ENCODE data around the gene RASGRP4. TPM values are rescaled to one million over a fixed set of nuclear protein-coding genes. Genes with fewer than 3 reads are reported as not detected.
A peak's percentile ranks its signal among the peaks of the same experiment; 100 is the strongest.
"Not testable (repeated sequence)": the region's sequence is repeated elsewhere in the genome, so short reads cannot be mapped to it uniquely, and the experiment has no call there.

The RASGRP4 gene
- total RNA-seq, 1 donor from 2014 or later = 1.5 TPM

DNA sequence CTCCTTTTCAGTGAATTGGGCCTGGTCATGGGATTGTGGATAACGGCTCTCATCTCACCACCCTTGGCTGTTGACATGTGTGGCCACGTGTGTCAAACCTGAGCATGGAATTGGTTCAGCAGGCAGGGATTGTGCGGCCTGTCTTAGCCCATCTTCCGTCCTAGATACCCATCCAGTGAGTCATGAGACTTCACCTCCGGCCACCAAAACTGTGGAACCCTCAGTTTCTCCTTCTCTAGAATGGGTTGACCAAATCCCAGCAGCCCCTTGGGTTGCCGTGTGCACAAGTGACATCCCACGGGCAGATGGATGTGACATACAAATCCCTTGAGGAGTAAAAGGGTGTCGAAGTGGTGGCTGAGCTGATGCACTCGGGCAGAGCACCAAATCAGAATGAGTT is 44.9 kb downstream of the RASGRP4 start:
- DNase-seq (ENCODE audit: low spot score) = no peak
- intact Hi-C loops (cut with DNase I) = no loop called here

DNA sequence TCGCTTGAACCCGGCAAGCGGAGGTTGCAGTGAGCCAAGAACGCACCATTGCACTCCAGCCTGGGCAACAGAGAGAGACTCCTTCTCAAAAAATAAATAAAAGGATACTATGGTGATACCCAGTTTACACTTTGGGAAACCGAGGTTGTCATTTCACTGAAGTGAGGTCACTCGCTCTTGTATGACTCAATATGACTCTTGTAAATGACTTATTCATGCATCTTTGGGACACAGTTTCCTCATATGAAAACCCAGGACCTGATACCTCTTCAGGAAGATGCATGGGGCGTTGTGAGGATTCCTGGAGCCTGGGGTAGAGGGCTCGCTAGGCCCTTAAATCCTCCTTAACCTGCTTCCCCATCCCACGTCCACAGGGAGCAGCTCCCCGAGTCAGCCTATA is 47.2 kb downstream of the RASGRP4 start:
- intact Hi-C loops (cut with DNase I) = no loop called here
- DNase-seq (ENCODE audit: low spot score) = no peak

GRCh38 chr19:38377052-38377451 is 49.0 kb downstream of the RASGRP4 start:
- intact Hi-C loops (cut with DNase I) = no loop called here
- no peak for DNase-seq (ENCODE audit: low spot score)

DNA sequence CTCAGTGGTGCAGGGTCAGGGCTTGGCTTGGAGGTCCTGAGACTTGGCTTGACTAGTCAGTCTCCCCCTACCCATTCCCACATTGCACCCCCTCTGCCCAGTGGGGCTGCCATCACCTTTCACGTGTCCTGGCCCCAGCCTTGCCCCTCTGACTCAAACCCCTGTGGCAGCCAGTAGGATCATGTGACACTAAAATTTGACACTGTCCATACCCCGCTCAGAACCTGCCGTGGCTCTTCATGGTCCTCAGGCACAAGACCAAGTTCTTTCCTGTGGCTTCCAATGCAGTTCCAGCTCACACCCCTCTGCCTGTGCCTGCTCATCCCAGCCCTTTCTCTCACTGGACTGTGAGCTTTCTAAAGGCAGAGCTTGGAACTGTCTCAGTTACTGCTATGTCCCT is 49.4 kb downstream of the RASGRP4 start:
- intact Hi-C loops (cut with DNase I) = no loop called here
- no peak for DNase-seq (ENCODE audit: low spot score)

GRCh38 chr19:38375748-38376147 is 50.3 kb downstream of the RASGRP4 start:
- no peak for DNase-seq (ENCODE audit: low spot score)
- intact Hi-C loops (cut with DNase I) = loop anchor here (2.0 kb wide), 1 partner anchor 27 kb away; the partner anchor contains the start of gene FAM98C

GRCh38 chr19:38375098-38375493 is 50.9 kb downstream of the RASGRP4 start:
- no peak for DNase-seq (ENCODE audit: low spot score)
- intact Hi-C loops (cut with DNase I) = loop anchor here (2.0 kb wide), 1 partner anchor 28 kb away; the partner anchor contains the start of gene FAM98C

- DNase-seq (ENCODE audit: low spot score) = peak; percentile 100
- intact Hi-C loops (cut with DNase I) = loop anchor here (1.0 to 2.0 kb wide), 2 partner anchors 28 to 38 kb away; partner anchors contain the start of gene FAM98C
Measured at GRCh38 chr19:38374332-38375097, 51.5 kb downstream of the RASGRP4 start, which contains the start of gene PSMD8. Gene PSMD8, plus strand, starts transcription at chr19:38374571. Its CDS starts 31 bp downstream, at chr19:38374602.

- no peak for DNase-seq (ENCODE audit: low spot score)
- intact Hi-C loops (cut with DNase I) = loop anchor here (1.0 to 2.0 kb wide), 2 partner anchors 29 to 38 kb away; partner anchors contain the start of gene FAM98C
Measured at GRCh38 chr19:38373907-38374331, 52.1 kb downstream of the RASGRP4 start.

DNA sequence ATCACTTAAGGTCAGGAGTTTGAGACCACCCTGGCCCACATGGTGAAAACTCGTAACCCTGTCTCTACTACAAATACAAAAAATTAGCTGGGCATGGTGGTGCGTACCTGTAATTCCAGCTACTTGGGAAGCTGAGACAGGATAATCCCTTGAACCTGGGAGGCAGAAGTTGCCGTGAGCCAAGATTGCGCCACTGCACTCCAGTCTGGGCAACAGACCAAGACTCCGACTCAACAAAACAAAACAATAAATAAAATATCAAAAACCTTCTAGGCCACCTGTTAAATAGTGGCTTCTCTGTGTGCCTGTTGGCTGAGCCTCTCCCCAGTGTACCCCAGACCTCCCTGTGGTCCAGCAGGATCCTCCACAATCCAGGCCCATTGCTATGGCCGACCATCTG is 54.9 kb downstream of the RASGRP4 start:
- DNase-seq (ENCODE audit: low spot score) = no peak
- intact Hi-C loops (cut with DNase I) = no loop called here

DNA sequence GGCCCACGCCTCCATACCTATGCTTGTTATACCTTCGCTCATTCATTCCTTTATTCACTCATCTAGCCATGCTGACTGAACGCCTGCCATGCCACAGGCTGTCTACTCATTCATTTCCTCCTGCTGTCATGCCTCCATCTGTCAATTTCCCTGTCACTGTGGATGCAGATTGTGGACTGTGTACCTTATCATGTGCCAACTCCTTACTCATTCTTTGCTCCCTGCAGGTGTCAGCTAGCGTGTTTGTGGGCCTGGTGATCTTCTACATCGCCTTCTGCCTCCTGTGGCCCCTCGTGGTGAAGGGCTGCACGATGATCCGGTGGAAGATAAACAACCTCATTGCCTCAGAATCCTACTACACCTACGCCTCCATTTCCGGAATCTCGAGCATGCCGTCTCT is 55.7 kb downstream of the RASGRP4 start:
- intact Hi-C loops (cut with DNase I) = no loop called here
- no peak for DNase-seq (ENCODE audit: low spot score)

GRCh38 chr19:38369584-38369983 is 56.4 kb downstream of the RASGRP4 start:
- intact Hi-C loops (cut with DNase I) = no loop called here
- no peak for DNase-seq (ENCODE audit: low spot score)

- intact Hi-C loops (cut with DNase I) = no loop called here
- no peak for DNase-seq (ENCODE audit: low spot score)
Measured at GRCh38 chr19:38367041-38367440, 59.0 kb downstream of the RASGRP4 start.

- intact Hi-C loops (cut with DNase I) = not testable (repeated sequence)
Measured at GRCh38 chr19:38362946-38363688, 62.9 kb downstream of the RASGRP4 start.

DNA sequence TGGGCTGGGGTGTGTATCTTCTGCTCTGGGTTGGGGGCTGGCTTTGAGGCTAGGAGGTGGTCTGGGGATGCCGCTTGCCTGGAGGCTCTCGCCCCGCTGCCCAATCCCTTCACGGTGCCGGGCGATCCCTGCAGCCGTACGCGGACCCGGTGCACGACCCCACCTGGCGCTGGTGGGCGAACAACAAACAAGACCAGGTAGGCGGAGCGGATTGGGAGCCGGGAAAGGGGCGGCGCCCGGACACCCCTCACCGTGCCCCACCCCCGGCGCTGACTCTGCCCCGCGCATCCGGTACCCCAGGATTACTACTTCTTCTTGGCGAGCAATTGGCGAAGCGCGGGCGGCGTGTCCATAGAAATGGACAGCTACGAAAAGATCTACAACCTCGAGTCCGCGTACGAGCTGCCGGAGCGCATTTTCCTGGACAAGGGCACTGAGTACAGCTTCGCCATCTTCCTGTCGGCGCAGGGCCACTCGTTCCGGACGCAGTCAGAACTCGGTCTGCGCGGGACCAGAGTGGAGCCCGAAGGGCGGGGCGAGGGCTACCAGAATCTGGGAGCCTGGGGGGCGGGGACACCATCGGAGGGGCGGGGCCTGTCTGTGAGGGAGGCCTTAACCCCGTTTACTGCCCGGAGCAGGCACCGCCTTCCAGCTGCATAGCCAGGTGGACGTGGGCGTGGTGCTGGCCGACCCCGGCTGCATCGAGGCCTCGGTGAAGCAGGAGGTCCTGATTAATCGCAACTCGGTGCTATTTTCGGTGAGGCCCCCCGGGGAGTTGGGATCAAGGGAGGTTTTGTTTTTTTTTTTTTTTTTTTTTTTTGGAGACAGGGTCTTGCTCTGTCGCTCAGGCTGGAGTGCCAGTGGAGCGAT is 63.7 kb downstream of the RASGRP4 start:
- intact Hi-C loops (cut with DNase I) = no loop called here

More at GRCh38 chr19:38362946-38363688, 62.9 kb downstream of the RASGRP4 start:
- not testable (repeated sequence) for DNase-seq (ENCODE audit: low spot score)

GRCh38 chr19:38361633-38362075 is 64.4 kb downstream of the RASGRP4 start:
- intact Hi-C loops (cut with DNase I) = no loop called here
- DNase-seq (ENCODE audit: low spot score) = peak; percentile 82

More for the DNA sequence above, 63.7 kb downstream of the RASGRP4 start:
- DNase-seq (ENCODE audit: low spot score) = peak; percentile 84

DNA sequence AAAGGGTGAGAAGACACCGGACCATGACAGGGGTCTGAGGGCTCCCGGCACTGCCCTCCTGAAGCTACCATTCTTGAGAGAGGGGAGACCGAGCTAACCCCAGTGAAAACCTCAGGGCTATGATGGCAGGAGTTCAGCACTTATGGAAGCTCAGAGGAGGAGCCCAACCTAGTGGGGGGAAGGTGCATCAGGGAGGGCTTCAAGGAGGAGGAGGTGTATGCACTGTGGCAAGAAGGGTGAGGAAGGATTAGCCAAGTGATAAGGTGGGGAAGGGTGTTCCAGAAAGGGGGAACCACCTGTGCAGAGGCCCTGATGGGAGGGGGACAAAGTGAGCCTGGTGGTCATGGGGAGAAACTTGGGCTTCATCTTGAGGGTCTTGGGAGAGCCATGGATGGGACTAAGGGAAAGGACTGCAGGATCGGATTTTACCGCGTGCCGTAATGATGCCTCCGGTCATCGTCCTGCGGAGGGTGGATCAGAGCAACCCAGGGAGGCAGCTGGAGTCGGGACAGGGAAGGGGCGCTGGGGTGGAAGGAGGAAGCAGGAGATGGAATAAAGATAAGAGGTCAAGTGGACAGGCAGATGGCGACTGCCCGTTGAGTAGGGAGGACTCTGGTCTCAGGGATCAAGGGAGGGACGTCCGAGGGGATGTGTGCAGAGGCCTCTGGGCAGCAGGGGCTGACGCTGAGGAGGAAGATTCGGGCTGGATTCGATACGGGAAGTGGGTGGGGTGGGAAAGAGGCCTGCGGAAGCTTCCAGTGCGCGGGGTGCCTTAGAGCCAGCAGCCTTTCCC is 65.0 kb downstream of the RASGRP4 start:
- intact Hi-C loops (cut with DNase I) = no loop called here
- no peak for DNase-seq (ENCODE audit: low spot score)

DNA sequence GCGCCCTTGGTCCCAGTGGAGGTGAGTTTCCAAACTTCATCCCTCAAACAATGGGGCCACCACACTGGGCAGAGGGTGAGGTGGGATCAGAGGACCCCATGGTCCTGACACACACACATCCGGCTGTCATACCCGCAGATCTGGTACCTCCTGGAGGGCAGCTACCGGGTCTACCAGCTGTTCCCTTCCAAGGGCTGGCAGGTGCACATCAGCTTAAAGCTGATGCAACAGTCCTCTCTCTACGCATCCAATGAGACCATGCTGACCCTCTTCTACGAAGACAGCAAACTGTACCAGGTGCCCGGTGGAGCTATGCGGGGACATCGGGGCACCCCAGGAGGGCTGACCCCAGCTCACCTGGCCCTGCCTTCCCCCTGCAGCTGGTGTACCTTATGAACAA is 65.7 kb downstream of the RASGRP4 start:
- intact Hi-C loops (cut with DNase I) = no loop called here

DNA sequence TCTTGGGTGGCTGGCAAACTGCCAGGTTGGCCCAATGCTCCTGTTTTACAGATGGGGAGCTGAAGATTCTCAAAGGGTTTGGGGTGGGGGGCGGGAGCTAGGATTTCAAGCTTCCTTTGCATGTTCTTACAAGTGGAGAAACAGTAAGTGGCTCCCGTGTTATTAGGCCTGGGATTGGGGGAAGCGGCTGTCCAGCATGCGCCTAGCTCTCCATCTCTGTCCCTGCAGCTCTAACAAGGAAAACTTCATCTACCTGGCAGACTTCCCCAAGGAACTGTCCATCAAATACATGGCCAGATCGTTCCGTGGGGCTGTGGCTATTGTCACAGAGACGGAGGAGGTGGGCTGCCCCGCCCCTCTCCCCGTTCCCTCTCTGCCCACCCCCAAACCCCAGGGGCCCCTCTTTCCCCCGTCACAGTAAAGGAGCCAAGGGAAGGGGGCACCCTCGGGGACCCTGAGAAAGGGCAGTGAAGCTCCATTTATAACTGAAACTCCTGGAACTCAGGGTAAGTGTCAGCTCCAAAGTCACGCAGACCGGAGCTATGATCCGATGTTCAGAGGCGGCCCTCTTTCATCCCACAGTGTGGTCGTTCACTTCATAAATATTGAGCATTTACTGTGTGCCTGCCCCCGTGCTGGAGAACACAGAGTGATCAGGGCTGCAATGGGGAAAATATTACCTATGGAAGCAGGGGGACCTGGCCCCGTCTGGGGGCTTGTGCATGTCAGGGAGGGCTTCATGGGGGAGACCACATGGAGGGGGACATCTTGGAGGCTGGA is 66.6 kb downstream of the RASGRP4 start:
- intact Hi-C loops (cut with DNase I) = no loop called here
- no peak for DNase-seq (ENCODE audit: low spot score)

More for the DNA sequence above, 65.7 kb downstream of the RASGRP4 start:
- DNase-seq (ENCODE audit: low spot score) = no peak

Data from cardiac septum (tissue), 1 donor.